GM19452 (cell line): ENCODE data around the gene XPOT.

ENCODE experiments used
- ATAC-seq: cut with Tn5 transposase; IDR thresholded peaks from one replicate; pipeline ENCODE4 v1.9.1; 2021; ENCODE audit not compliant: unreplicated experiment

XPOT gene

DNA sequence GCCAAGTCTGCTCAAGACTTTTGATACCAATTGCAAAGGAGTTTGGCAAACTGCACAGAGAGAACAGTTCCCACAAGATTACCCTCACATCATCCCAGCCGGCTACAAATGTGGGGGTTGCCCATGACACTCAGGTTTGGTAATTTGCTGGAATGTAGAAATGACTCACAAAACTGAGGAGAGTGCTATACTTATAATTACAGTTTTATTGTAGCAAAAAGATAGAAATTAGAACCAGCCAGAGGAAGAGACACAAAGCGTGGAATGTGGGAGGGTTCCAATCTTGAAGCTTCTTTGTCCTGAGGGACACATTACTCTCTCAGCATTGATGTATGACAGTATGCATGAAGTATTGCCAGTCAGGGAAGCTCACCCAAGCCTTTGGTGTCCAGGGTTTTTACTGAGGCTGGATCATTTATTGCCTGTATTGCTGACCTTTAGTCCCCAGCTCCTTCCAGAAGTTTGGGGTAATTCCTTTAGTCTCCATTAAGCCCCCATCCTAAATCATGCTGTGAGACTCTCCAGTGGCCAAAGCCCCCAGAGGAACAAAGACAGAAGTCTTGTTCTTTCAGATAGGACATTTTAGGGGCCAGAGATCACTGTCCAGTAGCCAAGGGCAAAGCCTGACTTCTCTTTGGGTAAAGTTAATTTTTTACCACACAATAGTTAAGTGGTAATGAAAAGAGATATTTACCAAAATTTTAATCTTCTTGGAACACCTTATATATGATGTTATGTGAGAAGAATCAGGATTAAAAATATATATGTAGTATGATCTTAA, 57.6 kb downstream of the XPOT start:
- no peak for ATAC-seq

GRCh38 chr12:64466178-64466577, 62.0 kb downstream of the XPOT start:
- ATAC-seq: no peak

DNA sequence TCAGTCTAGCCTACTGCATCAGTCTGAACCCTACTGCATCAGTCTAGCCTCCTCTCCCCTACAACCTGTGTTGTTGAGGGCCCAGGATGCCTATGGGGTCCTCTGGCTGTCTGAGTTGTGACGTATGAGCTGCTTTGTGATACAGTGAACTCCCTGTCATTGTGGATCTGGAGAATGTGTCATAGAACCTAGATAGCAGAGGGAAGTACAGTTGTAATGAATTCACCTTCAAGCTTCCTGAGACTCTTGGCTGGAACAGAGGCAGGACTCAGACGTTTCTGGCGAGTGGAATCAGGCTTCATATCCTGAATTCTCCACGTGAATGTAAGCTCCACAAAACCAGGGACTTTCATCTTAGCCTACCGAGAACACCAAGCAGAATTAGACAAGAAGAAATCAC, 64.8 kb downstream of the XPOT start:
- no peak for ATAC-seq

DNA sequence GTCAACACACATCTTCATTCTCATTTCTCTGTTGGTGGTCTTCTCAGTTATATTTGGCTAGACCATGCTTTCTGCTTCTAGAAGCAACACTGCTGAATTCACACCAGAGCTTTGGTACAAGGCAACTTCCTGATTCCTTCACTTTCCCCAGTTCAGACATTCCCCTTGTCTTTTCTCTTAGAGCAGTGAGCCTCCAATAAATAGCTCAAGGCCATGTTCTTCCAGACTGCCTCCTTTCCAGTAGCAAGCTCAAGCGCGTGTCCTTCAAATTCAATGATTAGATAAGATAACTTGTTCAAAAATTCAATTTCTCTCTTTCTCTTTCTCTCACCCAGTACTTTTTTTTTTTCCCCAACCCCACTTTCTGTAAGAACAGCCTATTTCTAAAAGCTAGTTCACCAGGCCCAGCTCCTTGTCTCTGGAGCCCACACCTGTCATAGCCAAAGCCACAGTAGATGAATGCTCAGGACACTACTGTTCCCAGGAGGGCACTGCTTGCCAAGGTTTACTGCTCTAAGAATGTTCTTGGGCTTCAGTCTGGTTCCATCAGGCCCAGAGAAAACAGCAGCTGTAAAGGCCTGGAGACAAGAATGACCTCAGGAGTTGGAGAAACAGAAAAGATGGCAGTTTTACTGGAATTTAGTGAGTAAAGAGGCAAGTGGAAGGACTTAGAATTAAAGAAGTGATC, 65.4 kb downstream of the XPOT start:
- no peak for ATAC-seq

DNA sequence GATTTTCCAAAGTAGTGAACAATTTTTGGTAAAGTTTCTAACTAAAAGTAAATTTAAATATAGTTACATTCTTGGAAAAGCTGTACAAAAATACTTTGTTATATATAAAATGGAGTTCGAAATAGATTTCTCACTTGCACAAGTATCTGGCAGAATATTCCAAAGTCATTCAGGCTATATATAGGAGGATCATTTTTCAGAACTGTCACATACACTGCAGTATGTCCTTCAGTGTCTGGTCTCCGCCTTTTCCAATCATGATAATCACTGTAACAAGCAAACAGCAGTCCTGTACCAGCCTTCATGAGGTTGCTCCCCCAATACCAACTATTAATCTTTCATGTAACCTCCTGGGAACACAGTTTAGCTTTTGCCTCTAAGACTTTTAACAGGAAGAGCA, 66.3 kb downstream of the XPOT start:
- ATAC-seq: no peak

- ATAC-seq: no peak
Observed at GRCh38 chr12:64473176-64473575, 69.0 kb downstream of the XPOT start.

DNA sequence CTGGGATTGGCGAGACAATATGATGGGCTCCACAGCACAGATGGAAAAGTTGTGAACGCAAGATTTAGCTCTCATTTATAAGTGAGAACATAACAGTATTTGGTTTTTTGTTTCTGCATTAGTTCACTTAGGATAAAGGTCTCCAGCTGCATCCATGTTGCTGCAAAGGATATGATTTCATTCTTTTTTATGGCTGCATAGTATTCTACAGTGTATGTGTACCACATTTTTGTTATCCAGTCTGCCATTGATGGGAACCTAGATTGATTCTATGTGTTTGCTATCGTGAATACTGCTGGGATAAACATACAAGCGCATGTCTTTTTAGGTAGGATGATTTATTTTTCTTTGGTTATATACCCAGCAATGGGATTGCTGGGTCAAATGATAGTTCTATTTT, 71.3 kb downstream of the XPOT start:
- no peak for ATAC-seq

DNA sequence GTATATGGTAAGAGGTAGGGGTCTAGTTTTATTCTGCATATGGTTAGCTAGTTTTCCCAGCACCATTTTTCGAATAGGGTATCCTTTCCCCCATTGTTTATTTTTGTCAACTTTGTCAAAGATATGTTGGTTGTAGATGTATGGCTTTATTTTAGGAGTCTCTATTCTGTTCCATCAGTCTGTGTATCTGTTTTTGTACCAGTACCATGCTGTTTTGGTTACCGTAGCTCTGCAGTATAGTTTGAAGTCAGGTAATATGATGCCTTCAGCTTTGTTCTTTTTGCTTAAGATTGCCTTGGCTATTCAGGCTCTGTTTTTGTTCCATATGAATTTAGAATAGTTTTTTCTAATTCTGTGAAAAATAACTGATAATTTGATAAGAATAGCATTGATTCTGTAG, 72.7 kb downstream of the XPOT start:
- ATAC-seq: no peak

- ATAC-seq: no peak
Observed at GRCh38 chr12:64478661-64479060, 74.5 kb downstream of the XPOT start.

DNA sequence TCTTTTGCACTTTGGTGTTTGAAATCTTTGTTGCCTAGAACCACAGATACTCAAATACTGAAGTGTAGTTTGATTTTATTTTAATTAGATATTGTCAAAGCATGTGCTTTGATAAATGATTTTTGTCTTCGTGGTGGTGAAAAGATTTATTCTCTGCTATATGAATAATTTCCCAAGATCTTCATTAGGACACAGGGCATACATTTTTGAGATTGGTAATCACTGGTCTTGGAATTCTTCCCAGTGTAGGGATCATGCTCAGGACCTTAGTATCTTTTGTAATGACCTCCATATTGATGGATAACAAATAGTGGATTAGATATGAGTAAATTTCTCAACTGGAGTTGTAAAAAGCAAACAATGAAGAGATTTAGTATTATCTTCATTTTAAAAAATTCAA, 76.0 kb downstream of the XPOT start:
- ATAC-seq: no peak

DNA sequence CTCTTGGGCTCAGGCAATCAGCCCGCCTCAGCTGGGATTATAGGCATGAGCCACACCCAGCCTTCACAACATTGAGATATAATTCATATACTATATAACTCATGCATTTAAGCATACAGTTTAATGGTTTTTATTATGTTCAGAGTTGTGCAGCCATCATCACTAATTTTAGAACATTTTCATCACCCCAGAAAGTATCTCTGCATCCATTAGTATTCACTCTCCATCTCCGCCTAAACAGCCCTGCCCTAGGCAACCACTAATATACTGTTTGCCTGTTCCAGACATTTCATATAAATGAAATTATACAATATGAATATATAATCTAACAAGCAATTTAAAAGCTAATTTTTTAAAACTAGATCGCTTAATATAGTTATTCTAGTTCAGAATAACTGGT, 82.5 kb downstream of the XPOT start:
- no peak for ATAC-seq

GRCh38 chr12:64491718-64492117, 87.5 kb downstream of the XPOT start:
- no peak for ATAC-seq

GRCh38 chr12:64493513-64493912, 89.3 kb downstream of the XPOT start:
- ATAC-seq: no peak

DNA sequence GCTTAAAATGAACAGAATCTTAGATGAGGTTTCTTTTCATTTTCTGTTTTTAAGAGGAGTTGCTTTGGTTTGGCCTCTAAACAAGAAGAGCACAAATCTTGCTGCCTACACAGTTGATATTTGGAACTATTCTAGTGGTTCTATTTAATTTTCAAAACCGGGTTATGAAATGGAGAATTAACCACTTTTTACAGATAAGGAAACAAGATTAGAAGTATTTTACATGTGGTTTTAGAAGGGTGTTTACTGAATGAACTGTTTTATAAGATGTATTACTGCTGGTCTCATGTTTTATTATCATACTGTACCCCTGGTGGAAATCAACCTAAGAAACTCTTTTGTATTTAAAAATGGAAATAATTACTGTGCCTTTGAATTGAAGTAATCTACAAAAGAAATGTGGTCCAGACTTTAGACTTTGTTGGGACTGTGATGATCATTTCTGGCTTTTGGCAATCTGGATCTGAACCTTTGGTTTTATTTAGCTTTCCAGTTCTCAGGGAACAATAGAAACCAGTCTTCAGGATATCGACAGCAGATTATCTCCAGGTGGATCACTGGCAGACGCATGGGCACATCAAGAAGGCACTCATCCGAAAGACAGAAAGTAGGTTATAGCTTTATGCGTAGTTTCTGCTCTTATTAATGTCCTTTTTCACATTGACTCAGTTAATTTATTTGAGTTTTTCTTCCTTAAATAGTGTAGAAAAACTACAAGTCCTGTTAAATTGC, 91.0 kb downstream of the XPOT start:
- ATAC-seq: no peak

DNA sequence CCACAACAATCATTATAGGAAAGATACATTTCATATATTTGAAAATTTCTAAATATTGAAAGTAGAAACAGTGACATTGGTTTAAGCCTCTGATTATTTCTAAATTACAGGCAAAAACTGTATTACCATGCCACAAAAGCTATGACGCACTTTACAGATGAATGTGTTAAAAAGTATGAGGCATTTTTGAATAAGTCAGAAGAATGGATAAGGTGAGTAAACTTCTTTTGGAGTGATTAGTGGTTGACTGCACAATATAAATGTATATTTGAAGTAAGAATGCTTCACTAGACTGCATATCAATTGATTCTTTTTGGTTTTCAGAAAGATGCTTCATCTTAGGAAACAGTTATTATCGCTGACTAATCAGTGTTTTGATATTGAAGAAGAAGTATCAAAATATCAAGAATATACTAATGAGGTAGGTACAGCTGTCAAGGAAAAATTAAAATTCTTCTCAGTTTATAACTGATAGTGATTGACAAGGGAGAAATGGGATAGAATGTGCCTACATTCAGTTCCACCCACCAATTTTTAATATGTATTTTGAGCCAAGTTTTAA, 92.7 kb downstream of the XPOT start:
- ATAC-seq: no peak

GRCh38 chr12:64497484-64497883, 93.3 kb downstream of the XPOT start:
- no peak for ATAC-seq

- no peak for ATAC-seq
Observed at GRCh38 chr12:64497903-64498302, 93.7 kb downstream of the XPOT start.

DNA sequence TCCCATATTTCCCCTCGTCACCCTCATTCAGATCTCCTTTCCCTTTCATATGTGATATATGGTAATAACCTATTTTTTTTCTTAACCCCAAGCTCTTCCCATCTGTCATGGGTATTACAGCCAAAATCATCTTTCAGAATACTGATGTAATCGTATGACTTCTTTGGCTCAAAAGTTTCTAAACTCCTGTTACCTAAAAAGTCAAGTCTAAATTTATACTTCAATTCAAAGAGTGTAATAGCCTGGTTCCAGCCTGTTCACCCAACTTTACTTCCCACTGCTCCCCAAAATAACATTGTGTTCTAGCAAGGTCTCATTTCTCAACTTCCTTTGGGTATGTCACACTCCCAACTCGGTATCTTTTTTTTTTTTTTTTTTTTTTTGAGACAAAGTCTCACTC, 96.2 kb downstream of the XPOT start:
- ATAC-seq: no peak
